Measurements from ENCODE around the gene BAIAP2.

Gene BAIAP2
- 41.5 reads per million, percentile 64 among the genes with 10 or more reads in this experiment for total RNA-seq

- DNase-seq: peak; percentile 98
Measured at GRCh38 chr17:81034779-81035520, at the start of gene BAIAP2. Gene BAIAP2, plus strand, starts transcription at chr17:81035151. Its CDS starts 104 bp downstream, at chr17:81035255.

GRCh38 chr17:80986046-80986445, 48.9 kb upstream of the BAIAP2 start:
- no peak for DNase-seq

- DNase-seq: no peak
Measured at GRCh38 chr17:80986816-80987475, 48.0 kb upstream of the BAIAP2 start.

- no peak for DNase-seq
Measured at GRCh38 chr17:80987941-80988461, 47.0 kb upstream of the BAIAP2 start.

GRCh38 chr17:80989586-80989913, 45.4 kb upstream of the BAIAP2 start:
- no peak for DNase-seq

GRCh38 chr17:80990921-80991644, 43.9 kb upstream of the BAIAP2 start:
- no peak for DNase-seq

GRCh38 chr17:80991645-80992076, 43.3 kb upstream of the BAIAP2 start, which contains the start of gene CHMP6:
Gene CHMP6, plus strand, starts transcription at chr17:80991841. Its CDS starts 78 bp downstream, at chr17:80991919.
- DNase-seq: peak; percentile 61

GRCh38 chr17:80992077-80992947, 42.6 kb upstream of the BAIAP2 start:
- DNase-seq: no peak

- DNase-seq: no peak
Measured at GRCh38 chr17:80992948-80993624, 41.9 kb upstream of the BAIAP2 start.

- DNase-seq: no peak
Measured at GRCh38 chr17:80995131-80995530, 39.8 kb upstream of the BAIAP2 start.

- DNase-seq: no peak
Measured at GRCh38 chr17:80996422-80997305, 38.3 kb upstream of the BAIAP2 start.

GRCh38 chr17:80997424-80998117, 37.4 kb upstream of the BAIAP2 start:
- no peak for DNase-seq

GRCh38 chr17:80998118-80998747, 36.7 kb upstream of the BAIAP2 start:
- no peak for DNase-seq

GRCh38 chr17:80998748-80999535, 36.0 kb upstream of the BAIAP2 start:
- no peak for DNase-seq

GRCh38 chr17:80999536-81000333, 35.2 kb upstream of the BAIAP2 start:
- DNase-seq: no peak

- no peak for DNase-seq
Measured at GRCh38 chr17:81000334-81000630, 34.7 kb upstream of the BAIAP2 start.

GRCh38 chr17:81000631-81001357, 34.2 kb upstream of the BAIAP2 start:
- DNase-seq: no peak
